WTC11 (cell line): ENCODE results near the gene RBPMS2.

Source experiments
- NR2C2 ChIP-seq: sonication (generic); formaldehyde crosslinking; IDR thresholded peaks from 2 replicates; pipeline ENCODE4 v1.8.0; 2022; ENCODE audit warnings: mild to moderate bottlenecking, missing genetic modification reagents
- ZNF425 ChIP-seq: fragments of 250-450 bp; sonication (Bioruptor Pico); conservative IDR thresholded peaks from 2 replicates; pipeline ENCODE4 v1.9.0; 2021; ENCODE audit warnings: mild to moderate bottlenecking

GRCh38 chr15:64774037-64774628, 1.3 kb downstream of the RBPMS2 start:
- TF ChIP-seq ZNF425 (CRISPR knock-in tag): no peak
- TF ChIP-seq NR2C2: no peak
